LNCaP clone FGC (cell line): ENCODE results near the gene SPDYE11.
"Not testable (repeated sequence)": the region's sequence is repeated elsewhere in the genome, so short reads cannot be mapped to it uniquely, and the experiment has no call there.

Experiments used
- DNase-seq: peaks from one replicate; pipeline ENCODE4 v3.0.0-alpha.2; 2011; ENCODE audit warnings: low read depth
- H3K4me3 ChIP-seq: 2 replicates; pipeline ENCODE4 v1.5.1; 2011; ENCODE audit warnings: mild to moderate bottlenecking, low read depth, low read length, control low read depth

SPDYE11 gene, protein sequence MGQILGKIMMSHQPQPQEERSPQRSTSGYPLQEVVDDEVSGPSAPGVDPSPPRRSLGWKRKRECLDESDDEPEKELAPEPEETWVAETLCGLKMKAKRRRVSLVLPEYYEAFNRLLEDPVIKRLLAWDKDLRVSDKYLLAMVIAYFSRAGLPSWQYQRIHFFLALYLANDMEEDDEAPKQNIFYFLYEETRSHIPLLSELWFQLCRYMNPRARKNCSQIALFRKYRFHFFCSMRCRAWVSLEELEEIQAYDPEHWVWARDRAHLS

DNA sequence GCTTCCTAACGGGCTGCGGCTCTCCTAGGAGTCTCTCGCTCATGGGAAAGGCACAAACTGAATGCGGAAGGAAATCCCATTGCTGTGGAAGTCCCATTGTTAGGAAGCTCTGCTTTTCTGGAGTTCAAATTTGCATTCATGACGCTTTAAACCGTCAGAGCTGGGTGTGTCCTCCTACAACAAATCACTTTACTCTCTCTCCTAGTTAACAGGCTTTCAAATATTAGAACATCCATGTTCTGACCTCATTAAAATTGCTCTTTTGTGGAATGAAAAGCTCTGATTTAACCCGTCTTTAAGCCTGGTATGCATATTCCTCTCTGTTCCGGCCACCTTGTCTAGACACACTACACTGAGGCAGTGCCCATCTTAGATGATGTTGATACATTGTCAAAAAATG lies at the start of gene SPDYE11:
Gene SPDYE11 (minus strand): TSS at position 101 of the 400 bp plus-strand sequence. CDS start 1,800 bp downstream, outside the sequence.
- H3K4me3 ChIP-seq, DNase-seq: not testable (repeated sequence)

DNA sequence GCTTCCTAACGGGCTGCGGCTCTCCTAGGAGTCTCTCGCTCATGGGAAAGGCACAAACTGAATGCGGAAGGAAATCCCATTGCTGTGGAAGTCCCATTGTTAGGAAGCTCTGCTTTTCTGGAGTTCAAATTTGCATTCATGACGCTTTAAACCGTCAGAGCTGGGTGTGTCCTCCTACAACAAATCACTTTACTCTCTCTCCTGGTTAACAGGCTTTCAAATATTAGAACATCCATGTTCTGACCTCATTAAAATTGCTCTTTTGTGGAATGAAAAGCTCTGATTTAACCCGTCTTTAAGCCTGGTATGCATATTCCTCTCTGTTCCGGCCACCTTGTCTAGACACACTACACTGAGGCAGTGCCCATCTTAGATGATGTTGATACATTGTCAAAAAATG lies 28.2 kb upstream of the SPDYE11 start, which contains the start of gene SPDYE9:
Gene SPDYE9 (minus strand): TSS at position 101 of the 400 bp plus-strand sequence. CDS start 1,800 bp downstream, outside the sequence.
- not testable (repeated sequence) for H3K4me3 ChIP-seq

DNA sequence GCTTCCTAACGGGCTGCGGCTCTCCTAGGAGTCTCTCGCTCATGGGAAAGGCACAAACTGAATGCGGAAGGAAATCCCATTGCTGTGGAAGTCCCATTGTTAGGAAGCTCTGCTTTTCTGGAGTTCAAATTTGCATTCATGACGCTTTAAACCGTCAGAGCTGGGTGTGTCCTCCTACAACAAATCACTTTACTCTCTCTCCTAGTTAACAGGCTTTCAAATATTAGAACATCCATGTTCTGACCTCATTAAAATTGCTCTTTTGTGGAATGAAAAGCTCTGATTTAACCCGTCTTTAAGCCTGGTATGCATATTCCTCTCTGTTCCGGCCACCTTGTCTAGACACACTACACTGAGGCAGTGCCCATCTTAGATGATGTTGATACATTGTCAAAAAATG lies 28.0 kb downstream of the SPDYE11 start, which contains the start of gene SPDYE8:
Gene SPDYE8 (minus strand): TSS at position 101 of the 400 bp plus-strand sequence. CDS start 1,800 bp downstream, outside the sequence.
- H3K4me3 ChIP-seq, DNase-seq: not testable (repeated sequence)

More for the DNA sequence above, 28.2 kb upstream of the SPDYE11 start, which contains the start of gene SPDYE9:
- not testable (repeated sequence) for DNase-seq

DNA sequence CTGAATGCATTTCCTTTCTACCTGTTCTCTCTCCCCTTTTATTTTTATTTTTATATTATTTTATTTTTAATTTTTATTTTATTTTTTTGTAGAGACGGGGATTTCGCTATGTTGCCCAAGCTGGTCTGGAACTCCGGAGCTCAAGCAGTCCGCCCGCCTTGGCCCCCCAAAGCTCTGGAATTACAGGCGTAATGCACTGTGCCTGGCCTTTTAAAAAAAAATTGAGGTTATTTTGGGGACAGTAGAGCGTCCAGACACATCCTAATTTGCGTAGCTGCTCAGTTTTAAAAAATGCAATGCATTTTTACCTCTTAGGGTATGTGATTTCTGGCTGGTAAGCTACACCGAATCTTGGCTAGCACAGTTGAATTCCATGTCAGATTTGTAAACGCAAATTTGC lies 51.2 kb downstream of the SPDYE11 start:
- DNase-seq = not testable (repeated sequence)
- peak overlapping the region; percentile 55 for H3K4me3 ChIP-seq

DNA sequence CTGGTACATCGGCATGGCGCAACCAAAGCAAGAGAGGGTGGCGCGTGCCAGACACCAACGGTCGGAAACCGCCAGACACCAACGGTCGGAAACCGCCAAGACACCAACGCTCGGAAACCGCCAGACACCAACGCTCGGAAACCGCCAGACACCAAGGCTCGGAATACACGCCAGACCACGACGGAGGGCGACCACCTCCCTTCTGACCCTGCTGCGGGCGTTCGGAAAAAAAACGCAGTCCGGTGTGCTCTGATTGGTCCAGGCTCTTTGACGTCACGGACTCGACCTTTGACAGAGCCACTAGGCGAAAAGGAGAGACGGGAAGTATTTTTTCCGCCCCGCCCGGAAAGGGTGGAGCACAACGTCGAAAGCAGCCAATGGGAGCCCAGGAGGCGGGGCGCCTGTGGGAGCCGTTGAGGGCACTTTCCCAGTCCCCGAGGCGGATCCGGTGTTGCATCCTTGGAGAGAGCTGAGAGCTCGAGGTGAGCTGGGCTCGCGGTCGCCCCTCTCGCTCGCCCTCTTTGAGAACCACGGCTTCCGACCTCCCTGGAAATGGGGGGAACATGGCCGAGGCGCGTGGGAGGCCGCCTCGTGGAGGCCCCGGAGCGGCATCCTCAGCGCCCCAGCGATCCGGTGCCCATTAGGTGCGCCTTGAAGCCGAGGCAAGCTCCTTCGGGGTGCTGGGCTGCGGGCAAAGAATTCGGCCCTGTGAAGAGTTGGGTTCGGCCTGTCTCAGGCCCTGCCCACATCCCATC lies 51.8 kb downstream of the SPDYE11 start:
- not testable (repeated sequence) for DNase-seq
- peak overlapping the region; percentile 54 for H3K4me3 ChIP-seq

DNA sequence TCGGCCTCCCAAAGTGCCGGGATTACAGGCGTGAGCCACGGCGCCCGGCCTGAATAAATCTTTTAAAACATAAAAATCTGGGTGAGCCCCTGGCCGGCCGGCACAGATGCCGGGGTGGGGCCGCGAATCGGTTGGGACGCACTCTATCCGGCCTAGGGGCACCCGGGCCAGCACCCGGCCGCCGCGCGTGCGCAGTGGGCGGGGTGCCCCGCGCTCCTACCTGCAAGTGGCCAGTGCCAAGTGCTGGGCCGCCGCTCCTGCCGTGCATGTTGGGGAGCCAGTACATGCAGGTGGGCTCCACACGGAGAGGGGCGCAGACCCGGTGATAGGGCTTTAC lies 52.4 kb downstream of the SPDYE11 start:
- not testable (repeated sequence) for DNase-seq
- H3K4me3 ChIP-seq = peak overlapping the region; percentile 54

DNA sequence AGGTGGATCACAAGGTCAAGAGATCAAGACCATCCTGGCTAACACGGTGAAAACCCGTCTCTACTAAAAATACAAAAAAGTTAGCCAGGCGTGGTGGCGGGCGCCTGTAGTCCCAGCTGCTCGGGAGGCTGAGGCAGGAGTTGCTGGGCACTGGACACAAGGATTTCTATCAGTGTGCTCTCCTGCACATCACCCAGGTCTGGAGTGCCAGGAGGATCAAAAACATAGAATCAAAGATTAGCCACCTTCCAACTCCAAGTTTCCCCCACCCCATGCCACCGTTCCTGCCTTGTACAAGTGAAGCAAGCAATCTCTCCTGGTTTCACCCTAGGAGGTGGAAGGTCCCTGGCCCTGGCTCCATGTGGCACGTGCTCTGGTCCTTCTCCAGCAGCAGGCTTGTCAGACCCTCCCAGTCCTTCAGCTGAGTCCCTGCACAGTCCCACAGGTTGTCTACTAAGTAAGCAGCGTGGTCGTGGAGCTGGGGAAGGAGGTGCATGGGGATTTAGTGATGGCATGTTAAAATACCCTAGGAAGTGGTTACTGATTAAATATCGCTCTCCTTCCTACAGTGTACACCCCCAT lies 59.7 kb downstream of the SPDYE11 start:
- not testable (repeated sequence) for DNase-seq, H3K4me3 ChIP-seq
